Embryonic facial prominence (tissue), 1 donor: Measurements from ENCODE around the gene SLC7A14.

Experiments
- DNase-seq: peaks from one replicate; pipeline ENCODE4 v3.0.0-alpha.2; 2016; ENCODE audit errors: extremely low spot score

SLC7A14 gene

GRCh38 chr3:170536712-170537111 lies 49.2 kb downstream of the SLC7A14 start:
- no peak for DNase-seq

- DNase-seq: no peak
Measured at GRCh38 chr3:170534227-170534626, 51.6 kb downstream of the SLC7A14 start.

DNA sequence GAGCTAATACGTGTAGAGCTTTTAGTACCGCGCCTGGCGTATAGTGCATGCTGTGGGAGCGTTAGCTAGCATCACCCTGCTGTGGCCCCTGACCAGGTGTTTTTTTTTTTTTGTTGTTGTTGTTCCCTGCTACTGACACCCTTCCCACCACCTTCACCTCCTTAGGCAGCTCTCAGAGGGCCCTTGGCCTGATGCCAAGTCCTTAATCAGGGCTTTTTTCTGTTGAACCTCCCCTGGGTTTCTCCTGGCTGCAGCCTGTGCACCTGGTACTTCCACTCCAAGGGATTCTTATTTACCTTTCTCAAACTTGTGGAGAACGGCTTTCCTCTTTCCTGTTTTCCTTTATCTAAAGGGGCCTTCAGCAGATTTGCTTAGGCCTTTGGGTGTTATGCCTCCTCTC lies 53.3 kb downstream of the SLC7A14 start:
- no peak for DNase-seq

GRCh38 chr3:170531657-170532335 lies 54.1 kb downstream of the SLC7A14 start:
- DNase-seq: no peak

DNA sequence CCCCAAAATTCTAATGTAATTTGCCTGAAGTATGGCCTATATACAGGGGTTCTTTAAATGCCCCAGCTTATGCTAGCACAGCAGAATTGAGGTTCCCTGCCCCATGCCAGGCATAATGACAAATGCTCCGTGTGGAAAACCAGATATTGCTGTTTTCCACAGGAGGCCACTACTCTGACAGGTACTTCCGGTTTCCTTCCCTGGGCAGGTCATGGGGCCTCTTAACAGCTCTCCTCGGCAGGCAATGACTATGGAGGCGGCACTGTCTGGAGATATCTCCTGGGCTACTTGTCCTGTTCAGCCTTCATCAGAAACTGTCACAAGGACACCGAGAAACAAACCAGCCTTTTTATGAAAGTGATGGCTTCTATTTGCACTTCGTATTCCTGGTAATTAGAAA lies 54.8 kb downstream of the SLC7A14 start:
- no peak for DNase-seq

DNA sequence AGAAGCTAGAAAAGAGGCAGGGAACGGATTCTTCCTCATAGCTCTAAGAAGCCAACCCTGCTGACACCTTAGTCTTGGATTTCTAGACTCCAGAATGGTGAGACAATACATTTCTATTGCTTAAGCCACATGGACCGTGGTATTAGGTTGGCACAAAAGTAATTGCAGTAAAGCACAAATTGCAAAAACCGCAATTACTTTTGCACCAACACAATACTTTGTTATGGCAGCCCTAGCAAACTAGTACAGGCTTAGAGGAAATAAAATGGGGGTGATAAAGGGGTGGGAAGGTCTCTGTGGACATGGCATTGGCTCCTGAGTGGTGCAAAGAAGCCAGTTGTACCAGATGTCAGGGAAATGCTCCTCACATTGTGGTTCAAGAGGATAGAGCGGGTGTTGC lies 56.0 kb downstream of the SLC7A14 start:
- DNase-seq: no peak

DNA sequence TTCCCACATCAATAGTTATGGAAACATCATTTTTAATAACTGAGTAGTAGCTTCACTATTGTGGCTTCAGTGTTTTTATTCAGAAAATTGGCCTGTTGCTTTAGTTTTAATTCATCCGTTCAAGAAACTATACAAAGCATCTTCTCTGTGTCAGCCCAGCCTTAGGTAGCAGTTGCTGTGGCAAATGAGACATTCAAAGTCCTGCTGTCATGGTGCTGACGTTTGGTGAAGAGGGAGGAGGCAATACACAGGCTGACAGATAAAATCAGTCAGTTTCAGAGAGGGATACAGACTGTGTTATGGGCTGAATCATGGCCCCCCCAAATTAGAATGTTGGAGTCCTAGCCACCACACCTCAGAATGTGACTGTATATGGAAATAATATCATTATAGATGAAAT lies 56.5 kb downstream of the SLC7A14 start:
- DNase-seq: no peak

GRCh38 chr3:170528726-170529125 lies 57.1 kb downstream of the SLC7A14 start:
- no peak for DNase-seq

- no peak for DNase-seq
Measured at GRCh38 chr3:170524073-170524472, 61.8 kb downstream of the SLC7A14 start.

GRCh38 chr3:170523248-170523647 lies 62.6 kb downstream of the SLC7A14 start:
- no peak for DNase-seq

DNA sequence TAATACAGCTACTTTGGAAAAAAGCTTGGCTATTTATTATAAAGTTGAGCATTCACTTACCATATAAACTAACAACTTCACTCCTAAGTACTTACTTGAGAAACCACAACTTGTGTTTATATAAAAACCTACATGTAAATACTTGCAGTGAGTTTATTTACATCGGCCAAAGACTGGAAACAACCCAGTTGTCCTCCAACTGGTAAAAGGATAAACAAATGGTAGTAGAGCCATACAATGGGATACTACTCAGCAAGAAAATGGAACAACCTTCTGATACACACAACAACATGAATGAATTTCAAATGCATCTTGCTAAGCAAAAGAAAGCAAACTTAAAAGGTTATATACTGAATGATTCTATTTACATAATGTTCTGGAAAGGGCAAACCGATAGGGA lies 63.7 kb downstream of the SLC7A14 start:
- no peak for DNase-seq

GRCh38 chr3:170520996-170521395 lies 64.9 kb downstream of the SLC7A14 start:
- DNase-seq: no peak

GRCh38 chr3:170517242-170517945 lies 68.5 kb downstream of the SLC7A14 start:
- DNase-seq: no peak

GRCh38 chr3:170513642-170514041 lies 72.2 kb downstream of the SLC7A14 start:
- DNase-seq: no peak

DNA sequence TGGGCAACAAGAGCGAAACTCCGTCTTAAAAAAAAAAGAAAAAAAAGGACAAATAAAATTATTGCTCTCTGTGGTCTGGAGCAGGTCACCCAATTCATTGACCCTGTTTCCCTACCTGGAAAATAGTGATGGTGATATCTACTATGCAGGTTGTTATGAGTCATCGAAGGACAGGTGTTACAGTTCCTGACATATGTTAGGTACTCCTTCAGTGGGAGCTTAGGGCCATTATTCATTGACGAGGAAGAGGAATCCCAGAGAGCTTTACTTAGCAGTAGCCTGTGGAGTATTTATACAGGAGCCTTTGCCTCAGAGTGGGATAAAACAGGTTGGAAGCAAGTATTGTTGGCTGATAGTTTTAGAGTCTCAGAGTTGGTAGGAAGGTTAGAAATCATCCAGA lies 74.5 kb downstream of the SLC7A14 start:
- DNase-seq: no peak

DNA sequence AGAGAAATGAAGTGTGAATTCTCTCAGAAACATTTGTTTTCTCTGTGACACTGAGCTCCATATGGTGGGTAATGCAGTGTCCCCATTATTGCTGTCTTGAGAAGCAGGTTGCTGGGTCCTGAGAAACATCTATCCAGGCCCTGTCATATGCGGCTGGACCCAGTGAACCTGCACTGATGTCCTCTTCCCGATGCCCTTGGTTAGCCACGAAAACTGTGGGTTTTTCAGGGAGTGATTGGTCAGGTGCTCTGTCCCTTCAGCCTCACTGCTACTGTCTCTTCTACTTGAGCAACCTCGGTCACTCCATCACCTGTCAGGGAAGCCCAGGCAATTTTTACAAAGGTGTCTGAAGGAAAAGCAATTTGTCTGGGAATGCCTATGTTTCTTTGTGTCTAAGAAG lies 77.0 kb downstream of the SLC7A14 start:
- no peak for DNase-seq

- DNase-seq: no peak
Measured at GRCh38 chr3:170508291-170508690, 77.6 kb downstream of the SLC7A14 start.

DNA sequence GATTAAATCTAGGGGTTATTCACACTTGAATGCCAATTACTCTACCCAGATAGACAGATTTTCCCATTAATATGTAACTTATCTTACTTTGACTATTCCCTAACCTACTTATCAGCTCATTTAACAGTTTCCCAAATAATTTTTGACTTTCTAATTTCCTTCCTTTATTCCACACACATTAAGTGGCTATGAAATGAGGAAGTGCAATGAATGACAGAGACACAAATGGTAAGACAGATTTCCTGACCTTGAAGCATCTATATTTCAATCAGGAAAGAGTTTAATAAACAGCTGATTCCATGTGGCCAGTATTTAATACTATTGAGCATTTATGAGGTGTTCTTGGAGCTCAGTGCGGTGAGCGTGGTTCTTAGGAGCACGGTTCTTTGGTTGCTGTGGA lies 78.8 kb downstream of the SLC7A14 start:
- no peak for DNase-seq

DNA sequence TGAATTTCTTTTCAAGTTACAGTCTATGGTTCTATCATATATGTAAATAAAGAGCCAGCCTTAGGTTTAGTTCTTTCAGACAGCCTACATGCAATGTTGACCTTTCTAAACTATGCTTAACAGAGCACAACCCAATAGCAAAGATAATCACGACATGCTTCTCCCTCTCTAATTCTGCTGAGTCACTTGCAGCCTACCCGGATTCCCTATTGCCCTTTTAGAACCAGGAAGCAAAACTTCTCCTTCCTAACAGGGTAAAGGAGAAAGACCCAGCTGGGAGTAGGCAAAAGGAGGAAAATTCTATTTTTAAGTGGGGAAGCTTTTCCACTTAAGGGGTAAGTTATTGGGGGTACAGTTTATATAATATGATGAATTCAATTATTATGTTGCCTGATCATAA lies 79.3 kb downstream of the SLC7A14 start:
- no peak for DNase-seq

DNA sequence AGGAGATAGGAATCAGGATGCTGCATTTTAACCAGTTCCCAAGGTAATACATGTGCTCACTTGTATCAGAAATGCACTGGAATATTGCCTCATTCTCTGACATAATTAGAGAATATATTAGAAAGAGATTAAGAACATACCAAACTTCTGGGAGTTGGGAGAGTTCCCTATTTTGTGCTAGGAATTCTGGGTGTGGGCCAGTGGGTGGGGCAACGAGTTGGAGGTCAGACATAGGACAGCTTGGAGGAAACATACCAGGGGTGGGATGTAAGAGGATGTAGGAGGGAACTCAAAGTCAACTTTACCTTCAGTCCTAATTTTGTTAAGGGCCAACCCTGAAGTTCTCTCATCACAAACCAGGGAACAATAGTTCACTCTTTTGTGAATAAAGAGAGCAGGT lies 83.6 kb downstream of the SLC7A14 start:
- DNase-seq: no peak

DNA sequence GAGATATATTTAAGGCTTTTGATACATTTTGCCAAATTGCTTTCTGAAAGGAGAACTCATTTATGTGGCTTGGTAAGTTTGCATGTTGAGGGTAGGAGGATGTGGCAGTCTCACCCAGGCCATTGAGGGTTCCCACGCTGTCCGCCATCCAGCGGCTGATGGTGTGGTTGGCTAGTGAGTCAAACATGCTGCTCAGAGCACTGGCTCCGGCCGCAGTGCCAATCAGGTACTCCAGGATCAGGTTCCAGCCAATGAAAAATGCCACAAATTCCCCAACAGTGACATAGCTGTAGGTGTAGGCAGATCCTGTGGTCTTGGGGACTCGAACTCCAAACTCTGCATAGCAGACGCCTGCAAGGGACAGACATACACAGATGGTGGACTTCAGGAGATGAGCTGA lies 84.9 kb downstream of the SLC7A14 start:
- no peak for DNase-seq

GRCh38 chr3:170500462-170500861 lies 85.4 kb downstream of the SLC7A14 start:
- no peak for DNase-seq

- no peak for DNase-seq
Measured at GRCh38 chr3:170499562-170500156, 86.2 kb downstream of the SLC7A14 start.
